GM12892 (cell line): ENCODE data around the gene CORO2A.

Experiments used
- POLR2A ChIP-seq: IDR thresholded peaks from 2 replicates; pipeline ENCODE4 v1.6.1; 2011; ENCODE audit warnings: low read depth, low read length, control low read depth
- POLR2AphosphoS5 ChIP-seq: IDR thresholded peaks from 2 replicates; pipeline ENCODE4 v1.6.1; 2011; ENCODE audit warnings: low read depth, low read length, control low read depth
- TAF1 ChIP-seq: IDR thresholded peaks from 2 replicates; pipeline ENCODE4 v1.6.1; 2011; ENCODE audit warnings: low read depth, mild to moderate bottlenecking, control low read depth, low read length, borderline replicate concordance

GRCh38 chr9:98164912-98165311 is 27.5 kb downstream of the CORO2A start:
- no peak for TF ChIP-seq POLR2A
- TF ChIP-seq POLR2AphosphoS5 = no peak
- TF ChIP-seq TAF1 = no peak
